ENCODE measurements around the gene EHD4.

The EHD4 gene

GRCh38 chr15:41886741-41887140 lies 85.6 kb downstream of the EHD4 start:
- Histone ChIP-seq H3K4me3 (ENCODE audit: low read depth in 1 of 2, low read length in 1 of 2) (no peak overlapping the region), H3K9me3 (no peaks in the 10 kb centered on the region), H3K27me3 (peaks cover 18% of the 10 kb centered on the region), H3K36me3 (no peaks in the 10 kb centered on the region), H3K4me1 (ENCODE audit: control insufficient read depth in 1 of 2, insufficient read depth in 1 of 2, low read depth in 1 of 2, low read length in 1 of 2) (peaks cover 0 to 6% of the 10 kb centered on the region in 2 experiments), H3K27ac (no peak overlapping the region)
- no peak for TF ChIP-seq CTCF (IDR thresholded peaks at IDR 0.05)

- Histone ChIP-seq H3K27ac (no peak overlapping the region), H3K36me3 (no peaks in the 10 kb centered on the region), H3K9me3 (no peaks in the 10 kb centered on the region), H3K4me3 (ENCODE audit: low read depth in 1 of 2, low read length in 1 of 2) (no peak overlapping the region), H3K4me1 (ENCODE audit: control insufficient read depth in 1 of 2, insufficient read depth in 1 of 2, low read depth in 1 of 2, low read length in 1 of 2) (peaks cover 0 to 6% of the 10 kb centered on the region in 2 experiments), H3K27me3 (peaks cover 27% of the 10 kb centered on the region)
- no peak for TF ChIP-seq CTCF (IDR thresholded peaks at IDR 0.05)
Observed at GRCh38 chr15:41885841-41886240, 86.5 kb downstream of the EHD4 start.

GRCh38 chr15:41885321-41885720 lies 87.0 kb downstream of the EHD4 start:
- no peak for TF ChIP-seq CTCF (IDR thresholded peaks at IDR 0.05)

DNA sequence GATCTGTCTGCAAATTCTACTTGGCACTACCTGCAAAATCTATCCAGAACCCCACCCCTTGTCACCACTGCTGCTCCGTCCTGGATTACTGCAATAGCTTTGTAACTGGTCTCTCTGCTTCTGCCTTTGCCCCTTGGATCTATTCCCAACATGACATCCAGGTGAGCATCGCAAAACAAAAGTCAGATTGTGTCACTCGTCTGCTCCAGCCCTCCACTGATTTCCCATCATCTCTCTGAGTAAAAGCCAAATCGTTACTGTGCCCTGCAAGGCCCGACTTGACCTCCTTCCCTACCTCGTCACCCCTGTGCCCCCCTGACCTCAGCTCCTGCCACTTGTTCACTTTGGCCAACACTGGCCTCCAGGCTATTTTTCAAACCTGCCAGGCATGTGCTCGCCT lies 87.9 kb downstream of the EHD4 start:
- no peak for TF ChIP-seq CTCF (IDR thresholded peaks at IDR 0.05)
- Histone ChIP-seq H3K36me3 (no peaks in the 10 kb centered on the region), H3K27ac (no peak overlapping the region), H3K9me3 (no peaks in the 10 kb centered on the region), H3K4me1 (ENCODE audit: control insufficient read depth in 1 of 2, insufficient read depth in 1 of 2, low read depth in 1 of 2, low read length in 1 of 2) (peaks cover 0 to 6% of the 10 kb centered on the region in 2 experiments), H3K27me3 (peaks cover 41% of the 10 kb centered on the region), H3K4me3 (ENCODE audit: low read depth in 1 of 2, low read length in 1 of 2) (no peak overlapping the region)

More at GRCh38 chr15:41885321-41885720, 87.0 kb downstream of the EHD4 start:
- Histone ChIP-seq H3K36me3 (no peaks in the 10 kb centered on the region), H3K4me1 (ENCODE audit: control insufficient read depth in 1 of 2, insufficient read depth in 1 of 2, low read depth in 1 of 2, low read length in 1 of 2) (peaks cover 0 to 6% of the 10 kb centered on the region in 2 experiments), H3K9me3 (no peaks in the 10 kb centered on the region), H3K27ac (no peak overlapping the region), H3K4me3 (ENCODE audit: low read depth in 1 of 2, low read length in 1 of 2) (no peak overlapping the region), H3K27me3 (peaks cover 33% of the 10 kb centered on the region)

DNA sequence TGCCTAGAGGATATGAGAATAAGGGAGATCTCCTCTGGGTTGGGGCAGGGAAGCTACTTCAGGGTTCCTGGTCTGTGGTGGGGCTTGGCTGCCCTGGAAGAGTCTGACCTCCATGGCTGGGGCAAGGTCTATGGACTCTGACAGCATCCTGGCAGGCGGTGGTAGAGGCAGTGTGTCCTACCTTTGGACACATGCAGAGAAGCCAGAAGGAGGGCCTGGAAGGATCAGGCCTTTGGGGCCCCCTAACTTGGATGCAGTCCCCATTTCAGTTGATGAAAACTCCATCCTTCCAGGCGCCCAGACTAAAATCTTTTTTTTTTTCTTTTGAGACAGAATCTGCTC lies 88.9 kb downstream of the EHD4 start:
- peaks cover 0 to 6% of the 10 kb centered on the region in 2 experiments for H3K4me1 ChIP-seq (ENCODE audit: control insufficient read depth in 1 of 2, insufficient read depth in 1 of 2, low read depth in 1 of 2, low read length in 1 of 2)
- no peak overlapping the region for H3K27ac ChIP-seq
- no peak for TF ChIP-seq CTCF (IDR thresholded peaks at IDR 0.05)
- no peak overlapping the region for H3K4me3 ChIP-seq (ENCODE audit: low read depth in 1 of 2, low read length in 1 of 2)
- peaks cover 45% of the 10 kb centered on the region for H3K27me3 ChIP-seq
- H3K36me3 ChIP-seq = no peaks in the 10 kb centered on the region
- H3K9me3 ChIP-seq = no peaks in the 10 kb centered on the region

Data from neutrophil (primary cell).